ENCODE results near the gene AIRE. TPM values are rescaled to one million over a fixed set of nuclear protein-coding genes. Genes with fewer than 3 reads are reported as not detected.
A peak's percentile ranks its signal among the peaks of the same experiment; 100 is the strongest.

Gene AIRE
- total RNA-seq, 1 experiment from 2014 or later: not detected

DNA sequence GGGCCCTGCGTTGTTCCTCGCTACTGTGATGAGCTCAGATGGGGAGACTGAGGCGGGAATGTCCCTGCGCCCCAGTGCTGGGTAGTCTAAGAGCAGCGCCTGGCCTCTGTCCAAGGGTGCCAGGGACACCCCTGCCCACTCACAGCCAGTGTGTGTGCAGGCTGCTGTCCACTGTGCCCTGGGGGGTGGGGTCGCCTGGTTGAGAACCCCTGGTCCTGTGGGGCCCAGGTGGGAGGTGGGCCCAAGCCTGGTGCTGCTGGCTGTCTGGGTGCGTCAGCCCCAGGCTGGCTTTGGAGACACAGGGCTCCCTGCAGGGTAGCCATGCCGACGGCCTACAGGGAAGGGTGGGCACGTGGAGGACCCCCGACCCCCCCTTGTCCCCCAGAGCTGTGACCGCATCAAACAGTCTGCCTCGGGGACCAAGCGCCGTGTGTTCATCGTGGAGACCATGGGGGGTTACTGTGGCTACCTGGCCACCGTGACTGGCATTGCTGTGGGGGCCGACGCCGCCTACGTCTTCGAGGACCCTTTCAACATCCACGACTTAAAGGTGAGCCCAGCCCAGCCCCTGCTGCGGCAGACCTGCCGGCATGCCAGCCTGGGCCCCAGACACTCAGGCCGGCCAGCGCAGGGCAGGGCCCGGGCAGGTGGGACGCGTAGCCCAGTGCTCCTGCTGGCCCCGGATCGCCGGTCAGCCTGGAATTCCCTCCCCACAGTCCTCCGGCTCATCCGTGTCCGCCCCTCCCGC, 38.6 kb downstream of the AIRE start:
- DNase-seq (ENCODE audit: low read depth): no peak

DNA sequence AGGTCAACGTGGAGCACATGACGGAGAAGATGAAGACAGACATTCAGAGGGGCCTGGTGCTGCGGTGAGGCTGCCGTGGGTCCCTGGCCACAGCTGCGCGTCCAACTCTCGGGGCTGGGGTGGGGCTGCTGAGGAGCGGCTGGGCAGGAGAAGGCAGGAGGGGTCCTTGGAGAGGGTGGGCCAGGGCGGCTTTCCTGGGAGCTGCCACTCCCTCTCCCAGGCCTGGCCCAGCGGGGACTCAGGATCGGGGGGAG, 39.1 kb downstream of the AIRE start:
- DNase-seq (ENCODE audit: low read depth): no peak

DNA sequence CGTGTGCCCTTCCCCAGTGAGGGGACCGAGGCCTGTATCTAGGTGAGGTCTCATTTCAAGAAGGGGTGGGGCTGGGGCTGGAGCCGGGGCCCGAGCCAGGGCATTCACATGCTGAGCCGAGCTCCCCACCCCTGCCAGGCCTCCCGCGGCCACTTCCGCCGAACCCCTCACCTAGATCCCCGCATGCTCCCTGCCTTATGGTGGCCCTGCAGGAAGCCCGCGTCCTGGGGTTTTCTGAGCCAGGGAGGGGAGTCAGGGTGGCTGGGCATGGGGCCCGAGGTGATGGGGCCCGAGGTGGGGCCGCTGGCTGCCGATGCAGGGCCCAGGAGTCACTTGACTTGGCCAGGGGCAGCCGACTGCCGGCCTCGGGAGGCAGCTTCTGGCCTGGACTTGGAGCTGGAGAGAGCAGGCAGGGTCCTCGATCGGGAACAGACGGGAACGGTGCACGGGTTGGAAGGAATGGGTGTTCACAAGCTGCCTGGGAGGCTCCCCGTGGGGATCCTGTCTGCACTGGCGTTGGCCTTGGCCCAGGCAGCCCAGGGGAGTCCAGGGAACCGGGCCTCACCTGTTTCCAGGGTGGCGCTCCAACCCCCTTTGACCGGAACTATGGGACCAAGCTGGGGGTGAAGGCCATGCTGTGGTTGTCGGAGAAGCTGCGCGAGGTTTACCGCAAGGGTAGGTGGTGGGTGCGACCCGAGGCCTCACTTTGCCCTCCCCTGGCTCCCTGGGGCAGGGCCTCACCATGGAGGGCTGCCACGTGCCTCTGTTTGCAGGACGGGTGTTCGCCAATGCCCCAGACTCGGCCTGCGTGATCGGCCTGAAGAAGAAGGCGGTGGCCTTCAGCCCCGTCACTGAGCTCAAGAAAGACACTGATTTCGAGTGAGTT, 40.0 kb downstream of the AIRE start:
- DNase-seq (ENCODE audit: low read depth): no peak

DNA sequence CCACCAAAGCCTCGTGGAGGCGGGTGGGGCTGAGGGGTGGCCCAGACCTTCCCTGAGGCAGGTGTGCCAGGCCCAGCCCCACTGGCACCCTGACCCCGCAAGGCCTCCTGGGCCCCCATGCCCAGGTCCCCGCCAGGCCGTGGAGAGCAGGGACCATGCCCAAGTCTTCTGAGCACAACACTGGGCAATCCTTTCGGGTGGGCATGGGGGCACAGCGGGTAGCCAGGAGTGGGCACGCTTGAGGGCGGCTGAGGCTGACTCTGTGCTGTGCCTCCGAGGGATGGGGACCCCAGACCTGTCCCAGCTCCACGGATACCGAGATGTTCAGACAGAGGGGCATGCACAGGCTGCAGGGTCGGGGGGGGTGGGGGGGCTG, 40.6 kb downstream of the AIRE start:
- no peak for DNase-seq (ENCODE audit: low read depth)

DNA sequence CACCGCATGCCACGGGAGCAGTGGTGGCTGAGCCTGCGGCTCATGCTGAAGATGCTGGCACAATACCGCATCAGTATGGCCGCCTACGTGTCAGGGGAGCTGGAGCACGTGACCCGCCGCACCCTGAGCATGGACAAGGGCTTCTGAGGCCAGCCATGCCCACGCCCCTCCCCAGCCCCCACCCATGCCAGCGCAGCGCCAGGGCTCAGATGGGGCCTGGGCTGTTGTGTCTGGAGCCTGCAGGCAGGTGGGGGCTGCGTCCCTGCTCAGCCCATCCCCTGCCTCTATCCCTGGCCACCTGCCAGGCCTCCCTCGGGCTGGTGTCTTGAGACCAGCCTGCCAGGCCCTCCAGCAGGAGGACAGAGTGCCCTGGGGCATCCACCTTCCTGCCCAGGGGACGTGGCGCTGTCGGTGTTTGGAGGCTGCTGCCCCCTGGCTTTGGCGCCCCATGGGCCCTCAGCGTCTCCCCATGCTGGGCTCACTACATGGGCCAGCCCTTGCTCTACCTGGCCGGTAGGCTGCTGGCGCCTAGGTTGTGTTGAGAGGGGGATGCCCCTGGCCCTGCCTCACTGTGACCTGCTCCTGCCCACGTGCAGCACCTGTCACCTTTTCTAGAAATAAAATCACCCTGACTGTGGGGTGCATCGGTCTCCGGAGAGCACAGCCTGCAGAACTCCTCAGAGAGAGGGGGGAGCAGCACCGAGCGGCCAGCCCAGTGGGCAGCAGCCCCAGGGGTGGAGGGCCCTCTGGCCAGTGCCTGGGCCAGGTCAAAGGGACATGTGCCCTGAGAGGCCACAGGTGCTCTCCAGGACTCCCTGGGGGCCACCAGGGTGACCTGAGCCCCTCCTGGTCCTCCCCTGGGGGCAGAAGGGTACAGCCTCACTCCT, 41.3 kb downstream of the AIRE start:
- DNase-seq (ENCODE audit: low read depth): no peak

DNA sequence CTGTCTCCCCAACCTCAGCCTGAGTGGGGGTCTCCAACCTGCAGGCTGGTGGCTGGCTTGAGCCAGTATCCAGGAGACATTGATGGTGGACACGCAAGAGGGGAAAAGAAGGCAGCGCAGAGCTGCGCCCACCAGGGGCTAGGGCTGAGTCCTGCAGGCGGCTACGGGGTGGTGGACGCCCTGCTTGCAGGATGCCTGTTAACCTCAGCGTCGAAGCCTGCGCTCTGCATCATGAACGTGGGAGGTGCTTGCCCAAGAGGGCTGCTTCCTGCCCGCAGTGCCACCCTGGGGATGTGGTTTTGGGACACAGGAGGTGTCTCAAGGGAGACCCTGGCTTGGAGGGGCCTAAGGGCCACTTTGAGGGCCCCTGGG, 41.9 kb downstream of the AIRE start:
- no peak for DNase-seq (ENCODE audit: low read depth)

DNA sequence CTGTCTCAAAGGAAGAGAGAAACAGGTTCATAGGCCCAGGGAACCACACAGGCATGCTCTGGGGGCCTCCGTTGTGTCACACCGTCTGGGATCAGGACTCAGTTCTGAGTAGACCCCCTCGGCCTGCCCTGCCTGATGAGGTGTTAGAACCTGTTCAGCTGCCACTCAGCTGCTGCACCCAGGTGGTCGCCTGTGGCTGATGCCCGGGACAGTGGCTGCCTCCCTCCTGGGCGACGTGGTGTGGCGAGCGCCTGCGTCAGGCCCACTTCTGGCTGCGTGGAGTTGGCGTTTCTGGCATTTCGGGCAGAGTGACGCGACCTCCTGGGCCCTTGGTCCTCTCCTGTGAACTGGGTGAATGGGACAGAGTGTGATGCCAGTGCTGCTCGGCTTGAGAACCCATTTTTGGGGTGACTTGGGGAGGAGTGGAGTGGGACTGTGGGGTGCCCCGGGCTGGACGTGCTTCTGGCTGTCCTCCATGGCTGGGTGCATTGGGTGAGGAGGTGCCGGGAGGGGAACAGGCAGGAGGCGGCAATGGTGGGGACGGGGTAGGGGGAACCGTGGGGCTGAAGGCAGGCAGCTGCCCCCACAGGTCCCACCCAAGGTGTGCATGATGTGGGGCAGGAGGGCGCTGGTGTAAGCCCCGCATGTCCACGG, 42.7 kb downstream of the AIRE start:
- no peak for DNase-seq (ENCODE audit: low read depth)

DNA sequence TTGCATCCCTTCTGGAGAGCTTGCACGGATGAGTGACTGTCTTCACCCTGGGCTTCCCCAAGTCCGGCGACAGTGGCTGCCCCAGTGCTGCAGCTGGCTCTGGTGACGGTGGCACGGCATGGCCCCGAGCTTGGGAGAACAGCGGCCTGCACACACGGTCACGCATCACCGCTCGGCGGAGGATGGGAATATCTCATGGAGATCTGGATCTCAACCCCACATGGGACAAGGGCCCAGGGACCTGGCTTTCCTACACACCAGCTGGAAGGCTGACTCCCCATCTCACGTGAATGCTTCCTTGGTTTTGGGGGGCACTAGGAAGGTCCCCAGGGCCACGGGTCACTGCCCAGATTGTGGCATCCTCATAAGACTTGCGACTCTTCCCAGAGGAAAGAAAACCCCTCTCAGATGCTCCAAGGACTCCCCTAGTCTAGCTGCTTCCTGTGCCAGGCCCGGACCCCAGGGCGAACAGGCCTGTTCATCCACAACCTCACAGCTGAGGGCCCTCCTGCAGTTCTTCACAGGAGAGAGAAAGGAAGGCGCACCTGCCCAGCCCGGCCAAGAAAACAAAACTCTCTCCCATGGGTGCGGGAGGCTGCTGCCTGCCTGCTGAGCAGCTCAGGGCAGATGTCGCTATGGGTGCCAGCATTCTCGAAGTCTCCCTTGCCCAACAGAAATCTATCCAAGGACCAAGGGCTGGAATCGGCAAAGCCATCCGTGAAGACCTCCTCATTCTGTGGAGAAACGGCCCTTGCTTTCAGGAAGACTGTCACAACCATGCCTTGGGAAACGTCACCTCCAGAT, 43.6 kb downstream of the AIRE start:
- peak; percentile 26 for DNase-seq (ENCODE audit: low read depth)

DNA sequence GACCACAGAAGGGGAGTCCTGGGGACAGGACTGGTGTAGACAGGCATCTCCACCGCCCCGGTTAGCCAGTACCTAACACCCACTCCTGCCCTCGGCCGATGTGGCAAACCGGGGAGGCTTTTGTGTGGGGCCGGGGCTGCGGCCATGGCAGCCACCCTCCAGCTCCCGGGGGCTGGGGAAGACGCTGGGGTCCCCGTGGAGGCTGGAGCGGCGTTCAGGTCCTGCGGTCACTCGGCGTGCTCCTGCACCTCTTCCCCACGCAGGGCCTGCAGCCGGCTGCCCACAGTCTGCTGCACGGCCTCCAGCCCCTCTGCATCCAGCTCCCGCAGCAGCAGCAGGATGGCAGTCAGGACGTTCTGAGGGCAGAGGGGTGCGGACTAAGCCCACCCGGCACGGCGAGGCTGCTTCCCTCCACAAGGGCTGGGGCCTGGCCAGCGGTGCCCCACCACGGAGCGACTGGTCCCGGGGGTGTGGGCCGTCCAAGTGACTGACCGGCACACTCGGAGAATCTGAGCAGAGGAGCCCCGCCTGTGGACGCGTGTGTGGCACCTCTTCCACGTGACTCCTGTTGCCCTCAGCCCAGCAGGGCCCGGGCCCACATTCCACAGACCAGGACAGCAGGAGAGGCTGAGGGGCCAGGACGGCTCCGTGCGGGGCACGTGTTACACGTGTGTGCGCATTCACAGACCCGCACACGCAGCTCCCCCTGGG, 44.5 kb downstream of the AIRE start:
- DNase-seq (ENCODE audit: low read depth): no peak

DNA sequence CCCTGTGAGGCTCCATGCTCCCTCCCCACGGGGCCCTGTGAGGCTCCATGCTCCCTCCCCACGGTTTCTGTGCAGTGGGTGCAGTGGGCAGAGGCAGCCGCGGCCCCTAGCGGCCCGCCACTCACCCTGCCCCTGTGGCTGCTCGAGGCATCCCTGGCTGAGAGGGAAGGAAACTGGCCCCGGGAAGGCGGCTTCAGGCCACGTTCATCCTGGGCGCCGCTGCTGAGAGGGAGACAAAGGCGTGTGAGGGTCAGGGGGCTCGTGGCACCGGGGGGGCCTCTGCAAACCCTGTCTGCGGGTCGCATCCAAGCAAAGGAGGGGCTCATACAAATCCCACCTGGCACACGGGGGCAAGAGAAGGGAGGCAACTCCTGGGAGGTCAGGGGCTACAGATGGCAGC, 45.0 kb downstream of the AIRE start:
- no peak for DNase-seq (ENCODE audit: low read depth)

DNA sequence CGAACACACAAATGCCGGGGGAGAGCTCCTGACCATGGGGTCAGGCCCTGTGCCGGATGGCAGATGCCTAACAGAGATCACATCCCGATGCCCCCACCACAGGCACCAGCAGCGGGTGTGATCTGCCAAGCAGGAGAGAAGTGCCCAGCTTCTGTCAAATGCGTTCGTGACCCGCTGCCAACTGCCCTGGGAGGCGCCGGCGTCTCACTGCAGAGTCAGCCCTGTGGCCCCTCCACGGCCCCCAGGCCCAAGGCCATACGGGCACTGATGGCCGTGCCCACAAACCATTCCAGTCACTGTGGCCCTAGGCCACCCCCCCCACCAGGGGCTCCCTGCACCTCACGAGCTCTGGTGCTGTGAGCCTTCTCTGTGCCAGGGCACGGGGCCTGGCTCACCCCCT, 45.5 kb downstream of the AIRE start:
- DNase-seq (ENCODE audit: low read depth): no peak

DNA sequence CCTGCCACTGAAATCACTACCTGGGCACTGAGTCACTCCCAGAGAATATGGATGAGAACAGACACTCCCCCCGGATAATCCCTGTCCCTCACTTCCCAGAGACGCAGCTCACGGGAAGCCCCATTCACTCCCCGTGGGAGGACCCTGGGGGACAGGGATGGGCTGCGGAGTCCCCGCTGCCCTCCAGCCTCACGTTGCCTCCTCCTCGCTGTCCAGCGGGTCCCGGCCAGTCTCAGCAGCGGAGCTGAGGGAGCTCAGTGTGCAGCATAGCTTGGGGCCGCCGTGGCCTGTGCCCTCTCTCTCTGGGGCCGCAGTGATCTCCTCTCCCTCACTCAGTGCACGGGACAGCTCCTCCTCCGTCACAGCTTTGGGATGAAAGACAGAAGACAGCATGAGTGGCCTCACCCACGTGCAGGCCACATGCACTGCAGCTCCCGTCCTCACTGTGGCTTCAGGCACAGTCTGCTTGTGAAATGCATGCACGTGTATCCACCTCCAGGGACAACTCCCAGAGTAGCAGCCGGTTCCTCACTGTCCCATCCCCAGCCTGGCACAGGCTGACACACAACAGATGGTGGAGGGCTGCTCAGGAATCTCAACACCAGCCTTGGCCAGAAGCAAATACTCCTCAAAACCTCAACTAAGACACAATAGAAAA, 46.1 kb downstream of the AIRE start:
- no peak for DNase-seq (ENCODE audit: low read depth)

DNA sequence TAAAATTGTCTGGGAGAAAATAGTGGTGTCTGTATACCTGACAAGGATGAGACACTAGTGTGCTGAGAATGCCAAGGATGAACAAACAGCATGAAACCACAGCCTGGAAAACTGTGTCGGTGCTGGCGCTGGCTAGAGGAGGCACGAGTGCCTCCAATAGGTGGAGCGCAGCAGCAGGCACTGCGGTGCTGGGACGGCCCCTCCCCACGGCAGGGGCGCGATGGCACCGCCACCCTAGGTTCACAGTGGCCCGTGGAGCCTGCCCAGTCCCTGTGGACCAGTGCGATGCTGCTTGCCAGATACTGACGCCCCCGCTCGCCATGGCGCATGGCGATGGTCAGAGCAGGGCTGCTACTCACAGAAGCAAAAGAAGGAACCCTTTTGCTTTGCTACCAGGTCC, 46.7 kb downstream of the AIRE start:
- DNase-seq (ENCODE audit: low read depth): no peak

DNA sequence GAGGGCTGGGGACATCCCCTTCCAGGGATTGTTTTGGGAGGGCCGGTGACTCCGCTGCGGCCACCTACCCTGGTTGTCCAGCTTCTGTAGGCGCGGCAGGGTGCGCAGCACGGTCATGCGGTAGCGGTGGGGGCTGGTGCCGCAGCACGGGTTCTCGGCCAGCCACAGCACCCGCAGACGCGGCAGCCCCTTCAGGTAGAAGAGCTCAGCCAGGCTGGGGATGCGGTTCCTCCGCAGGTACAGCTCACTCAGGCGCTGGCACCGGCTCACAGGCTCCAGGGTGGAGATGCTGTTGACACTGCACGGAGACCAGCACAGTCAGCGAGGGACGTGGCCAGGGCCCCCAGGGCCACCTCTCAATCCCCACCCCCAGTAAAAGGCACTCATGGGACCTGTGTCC, 47.3 kb downstream of the AIRE start:
- no peak for DNase-seq (ENCODE audit: low read depth)

DNA sequence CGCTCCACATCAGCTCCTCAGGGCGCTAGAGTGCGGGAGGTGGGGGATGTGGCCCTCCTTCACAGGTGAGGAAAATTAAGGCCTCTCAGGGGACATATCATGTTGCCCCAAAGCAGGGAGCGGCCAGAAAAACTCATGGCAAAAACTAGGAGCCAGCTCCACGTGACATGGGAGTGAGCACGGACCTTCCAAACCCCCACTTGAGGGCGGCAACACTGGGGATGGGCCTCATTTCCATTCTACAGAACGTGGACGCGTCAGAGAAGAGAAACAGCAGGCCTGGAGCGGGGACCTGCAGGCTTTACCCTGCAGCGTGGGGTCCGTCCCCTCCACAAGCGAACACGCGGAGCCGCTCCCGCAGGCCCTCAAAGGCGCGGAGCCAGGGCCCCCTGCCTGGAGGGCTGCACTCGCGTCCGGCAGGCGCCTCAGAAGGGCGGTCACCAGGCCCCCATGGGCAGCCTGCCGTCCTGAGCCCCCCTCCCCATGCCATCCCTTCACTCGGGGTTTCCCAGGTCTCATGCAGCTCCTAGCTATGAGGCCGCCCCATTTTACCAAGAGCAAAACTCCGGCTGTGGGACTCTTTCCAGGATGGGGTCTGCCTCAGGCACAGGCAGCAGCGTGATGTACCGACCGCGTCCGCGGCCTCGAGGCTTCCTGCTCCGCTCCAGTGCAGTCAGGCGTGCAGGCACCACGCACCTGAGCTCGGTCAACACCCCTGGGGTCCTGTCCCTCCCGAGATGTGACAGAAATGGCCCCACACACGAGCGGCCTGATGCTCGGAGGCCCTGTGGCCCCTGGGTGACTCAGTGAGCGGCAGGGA, 48.0 kb downstream of the AIRE start:
- no peak for DNase-seq (ENCODE audit: low read depth)

DNA sequence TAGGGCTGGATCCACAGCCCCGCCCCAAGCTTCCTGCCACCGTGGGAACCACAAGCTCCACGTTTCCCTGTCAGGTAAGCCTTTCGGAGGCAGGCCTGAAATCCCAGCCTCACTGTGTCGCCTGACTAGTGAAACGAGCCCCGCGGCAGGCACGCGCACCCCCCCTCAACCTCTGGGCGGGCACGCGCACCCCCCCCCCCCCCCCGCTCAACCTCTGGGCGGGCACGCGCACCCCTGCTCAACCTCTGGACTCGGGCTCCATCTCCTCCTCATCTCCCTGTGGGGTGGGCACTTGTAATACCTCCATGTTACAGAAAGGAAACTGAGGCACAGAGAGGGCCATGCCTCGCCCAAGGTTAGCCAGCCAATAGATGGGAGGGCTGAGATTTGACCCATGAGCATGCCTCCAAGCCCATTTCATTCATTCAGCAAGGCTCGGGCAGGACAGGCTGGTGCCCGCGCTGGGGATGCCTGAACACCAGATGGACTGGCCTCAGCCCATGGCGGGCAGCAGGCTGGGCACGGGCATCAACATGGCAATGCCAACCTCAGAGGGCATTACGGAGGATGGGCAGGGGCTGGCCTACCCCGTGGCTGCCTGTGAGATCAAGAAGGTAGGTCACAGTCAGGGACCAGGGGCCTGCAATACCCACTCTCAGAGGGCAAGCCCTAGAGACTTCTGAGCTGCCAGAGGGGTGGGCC, 48.8 kb downstream of the AIRE start:
- DNase-seq (ENCODE audit: low read depth): no peak

DNA sequence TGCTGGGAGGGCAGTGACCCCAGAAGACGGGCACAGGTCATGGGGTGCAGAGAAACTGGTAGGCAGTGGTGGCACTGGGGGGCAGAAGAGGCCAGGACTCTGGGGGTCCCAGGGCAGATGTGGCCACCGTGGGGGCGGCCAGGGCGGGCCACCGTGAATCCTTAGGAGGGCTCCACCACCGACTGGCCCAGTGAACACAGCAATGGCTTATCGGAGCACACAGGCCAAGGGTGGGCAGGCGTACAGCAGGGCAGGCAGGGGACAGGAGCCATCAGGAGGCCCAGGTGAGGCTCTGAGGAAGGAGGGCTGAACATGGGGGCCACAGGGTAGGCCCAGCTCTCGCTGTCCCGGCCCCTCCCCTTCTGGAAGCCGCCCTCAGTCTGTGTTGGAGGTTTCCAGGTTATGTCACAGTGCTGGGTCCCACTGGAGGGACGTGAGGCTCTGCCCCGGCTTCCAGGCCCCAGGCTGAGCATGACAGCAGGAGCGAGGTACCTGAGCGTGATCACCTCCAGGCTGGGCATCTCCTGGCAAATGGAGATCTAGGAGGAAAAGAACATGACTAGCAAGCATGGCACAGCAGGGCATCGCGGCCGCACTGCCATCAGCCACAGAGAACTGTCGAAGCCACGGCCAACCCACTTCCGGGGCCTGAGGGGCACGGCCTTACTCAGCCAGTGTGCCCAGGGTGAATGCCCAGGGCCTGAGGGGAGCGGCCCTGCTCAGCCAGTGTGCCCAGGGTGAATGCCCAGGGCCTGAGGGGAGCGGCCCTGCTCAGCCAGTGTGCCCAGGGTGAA, 49.8 kb downstream of the AIRE start:
- no peak for DNase-seq (ENCODE audit: low read depth)

DNA sequence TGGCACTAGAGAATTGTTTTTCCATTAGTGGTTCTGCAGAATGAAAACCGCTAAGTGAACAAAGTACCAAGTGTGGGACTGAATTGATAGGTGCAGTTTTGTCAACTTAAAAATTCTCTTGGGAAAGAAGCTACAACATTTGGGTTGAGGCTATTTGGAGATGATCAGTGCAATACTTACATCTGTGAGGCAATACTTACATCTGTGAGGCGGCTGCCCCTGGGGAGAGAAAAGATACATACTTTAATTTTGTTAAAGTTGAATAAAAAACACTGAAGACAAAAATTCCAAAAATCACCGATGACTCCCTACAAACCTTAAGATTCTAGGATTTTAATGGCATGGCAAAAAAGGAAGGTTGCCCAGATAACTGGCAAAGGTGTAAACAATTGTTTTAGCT, 51.8 kb downstream of the AIRE start:
- DNase-seq (ENCODE audit: low read depth): no peak

All from M059J (cell line).